ENCODE measurements around the gene OR5K4.

DNA sequence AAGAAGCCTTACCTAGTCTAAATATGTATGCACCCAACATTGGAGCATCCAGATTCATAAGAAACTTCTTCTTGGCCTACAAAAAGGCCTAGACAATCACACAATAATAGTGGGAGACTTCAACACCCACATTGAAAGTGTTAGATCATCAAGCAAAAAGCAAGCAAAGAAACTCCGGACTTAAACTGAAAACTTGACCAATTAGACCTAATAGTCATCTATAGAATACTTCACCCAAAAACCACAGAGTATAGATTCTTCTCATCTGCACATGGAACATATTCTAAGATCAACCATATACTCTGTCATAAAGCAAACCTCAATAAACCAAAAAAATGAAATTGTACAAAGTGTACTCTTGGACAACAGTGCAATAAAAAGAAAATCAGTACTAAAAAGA lies 22.3 kb upstream of the OR5K4 start:
- no peak for TF ChIP-seq POLR2A (IDR thresholded peaks at IDR 0.05; ENCODE audit: low read depth, low read length)
- TF ChIP-seq TAF1 (IDR thresholded peaks at IDR 0.05; ENCODE audit: low read depth, low read length), result no peak

Measured in GM12891 (cell line).